Caco-2 (cell line): Measurements from ENCODE around the gene UQCR11. TPM values are rescaled to one million over a fixed set of nuclear protein-coding genes. Genes with fewer than 3 reads are reported as not detected.

Experiments
- BruUV-seq: library from RNA; stranded (reverse); fragments of 400-500 nt; replicated peaks from 2 replicates; lab custom pipeline; 2021; lab: Mats Ljungman, UMichigan
- CTCF ChIA-PET: fragments of 300-600 bp; sonication (Branson Sonifier 250); formaldehyde crosslinking; loops from one replicate; lab custom pipeline; 2022; ENCODE audit warnings: antibody characterized with exemption; lab: Charles Lee
- POLR2A ChIA-PET: fragments of 300-600 bp; sonication (Branson Sonifier 250); formaldehyde crosslinking; loops from one replicate; lab custom pipeline; 2022; ENCODE audit warnings: antibody characterized with exemption; lab: Charles Lee
- DNase-seq, 2 experiments: peaks; one replicate each; pipeline versions ENCODE4 v3.0.0 to v3.0.0-alpha.2; 2020 to 2022
- H3K27me3 ChIP-seq: replicated peaks from 2 replicates; pipeline ENCODE4 v1.6.0; 2011; ENCODE audit warnings: low read length; ENCODE audit not compliant: control insufficient read depth, insufficient read depth
- H3K36me3 ChIP-seq: 2 replicates; pipeline ENCODE4 v1.5.1; 2011; ENCODE audit warnings: low read length; ENCODE audit not compliant: control insufficient read depth, insufficient read depth
- H3K4me1 ChIP-seq: fragments of 250-450 bp; sonication (Bioruptor Pico); 2 replicates; pipeline ENCODE4 v1.5.1; 2020; ENCODE audit warnings: mild to moderate bottlenecking
- H3K4me3 ChIP-seq: 2 replicates; pipeline ENCODE4 v1.5.1; 2011; ENCODE audit warnings: low read depth, mild to moderate bottlenecking, control low read depth, low read length
- H3K9me3 ChIP-seq: fragments of 250-450 bp; sonication (Bioruptor Pico); 2 replicates; pipeline ENCODE4 v1.5.1; 2020; ENCODE audit warnings: mild to moderate bottlenecking, moderate library complexity
- H3K27ac Mint-ChIP-seq: one replicate; pipeline ENCODE4 v1.8.0; 2022; ENCODE audit warnings: mixed read lengths; ENCODE audit not compliant: unreplicated experiment
- H3K27me3 Mint-ChIP-seq: one replicate; pipeline ENCODE4 v1.8.0; 2022; ENCODE audit warnings: mixed read lengths; ENCODE audit not compliant: insufficient read depth, unreplicated experiment
- H3K36me3 Mint-ChIP-seq: one replicate; pipeline ENCODE4 v1.8.0; 2022; ENCODE audit warnings: mild to moderate bottlenecking, mixed read lengths; ENCODE audit not compliant: insufficient read depth, unreplicated experiment
- H3K4me1 Mint-ChIP-seq: one replicate; pipeline ENCODE4 v1.8.0; 2022; ENCODE audit warnings: low read depth, mixed read lengths; ENCODE audit not compliant: unreplicated experiment
- H3K4me3 Mint-ChIP-seq: one replicate; pipeline ENCODE4 v1.8.0; 2022; ENCODE audit warnings: mild to moderate bottlenecking, moderate library complexity, mixed read lengths; ENCODE audit not compliant: unreplicated experiment
- H3K9me3 Mint-ChIP-seq: one replicate; pipeline ENCODE4 v1.8.0; 2022; ENCODE audit warnings: mixed read lengths; ENCODE audit not compliant: unreplicated experiment
- CTCF ChIP-seq, 2 experiments: fragments of 200-600 bp in 1 of 2; IDR thresholded peaks; 1 replicate in 1 of 2; 2 replicates in 1 of 2; pipeline versions ENCODE4 v1.5.1 to v1.8.0; 2011 to 2022; ENCODE audit warnings: antibody characterized with exemption in 1 of 2, control low read depth in 1 of 2, inconsistent platforms in 1 of 2, low read depth in 1 of 2, low read length in 1 of 2, mild to moderate bottlenecking in 1 of 2, moderate library complexity in 1 of 2; ENCODE audit not compliant: insufficient read depth in 1 of 2, severe bottlenecking in 1 of 2, unreplicated experiment in 1 of 2
- intact Hi-C: fragments of 100-400 bp; cut with micrococcal nuclease; formaldehyde crosslinking; loops from one replicate; pipeline ENCODE4 v1.10.0; 2022; ENCODE audit not compliant: unreplicated experiment
- total RNA-seq: library from RNA; stranded (reverse); gene quantifications from 2 replicates; pipeline ENCODE4 v1.2.3, GENCODE V29; 2022

UQCR11 gene
- total RNA-seq, 1 experiment from 2014 or later = 222 TPM

DNA sequence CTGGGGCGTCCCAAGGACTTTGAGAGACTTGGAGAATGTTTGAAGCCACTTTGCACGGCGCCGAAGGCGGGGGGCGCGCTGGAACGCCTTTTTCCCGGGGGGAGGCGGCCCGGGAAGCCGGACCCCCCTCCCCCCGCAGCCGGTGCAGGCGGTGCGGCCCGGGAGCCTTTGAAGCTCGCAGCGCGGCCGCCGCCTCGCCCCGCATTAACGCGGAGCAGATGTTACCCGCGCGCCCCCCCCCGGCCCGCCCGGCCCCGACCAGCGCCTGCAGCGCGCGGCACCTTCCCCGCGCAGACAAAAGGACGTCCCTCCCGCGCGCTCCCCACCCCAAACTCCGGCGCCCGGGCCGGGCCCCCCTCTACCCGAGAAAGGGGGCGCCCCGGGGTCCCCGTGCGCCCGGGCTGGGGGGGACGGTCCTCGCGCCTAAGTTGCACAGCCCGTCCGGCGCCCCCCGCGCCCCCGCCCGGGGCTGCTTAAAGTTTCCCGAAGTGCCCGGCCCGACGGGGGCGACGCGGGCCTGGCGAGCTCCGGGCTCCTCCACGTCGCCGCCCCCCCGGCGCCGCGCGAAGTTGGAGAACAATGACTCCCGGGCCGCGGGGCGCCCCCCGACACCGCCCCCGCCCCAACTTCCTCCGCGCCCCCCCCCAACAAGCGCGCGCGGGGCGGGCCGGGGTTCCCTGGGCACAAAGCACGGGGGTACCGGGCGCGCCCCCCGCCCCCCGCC, 46.5 kb upstream of the UQCR11 start:
- intact Hi-C loops = loop anchor here (1.0 kb wide), 1 partner anchor 46 kb away; the partner anchor contains the start of gene UQCR11
- no peaks in the 10 kb centered on the region for H3K9me3 ChIP-seq
- H3K27ac Mint-ChIP-seq = peak overlapping the region; percentile 67
- peaks cover 28% of the 10 kb centered on the region for H3K36me3 Mint-ChIP-seq
- no peaks in the 10 kb centered on the region for H3K9me3 Mint-ChIP-seq
- H3K4me1 ChIP-seq = no peaks in the 10 kb centered on the region
- no TSS peak for BruUV-seq
- peak; percentile 32 to 46 for DNase-seq
- no peaks in the 10 kb centered on the region for H3K27me3 Mint-ChIP-seq
- TF ChIP-seq CTCF (IDR thresholded peaks at IDR 0.05; ENCODE audit: insufficient read depth in 1 of 2, low read depth in 1 of 2, low read length in 1 of 2, severe bottlenecking in 1 of 2, unreplicated experiment in 1 of 2) = no peak
- H3K36me3 ChIP-seq = peaks cover 3% of the 10 kb centered on the region; the same call in 1 of the 2 replicates
- H3K4me3 Mint-ChIP-seq = peak overlapping the region; percentile 76
- POLR2A ChIA-PET = no interaction called here
- CTCF ChIA-PET = no interaction called here
- H3K4me1 Mint-ChIP-seq = no peaks in the 10 kb centered on the region
- H3K4me3 ChIP-seq = peak overlapping the region; percentile 66
- no peaks in the 10 kb centered on the region for H3K27me3 ChIP-seq

DNA sequence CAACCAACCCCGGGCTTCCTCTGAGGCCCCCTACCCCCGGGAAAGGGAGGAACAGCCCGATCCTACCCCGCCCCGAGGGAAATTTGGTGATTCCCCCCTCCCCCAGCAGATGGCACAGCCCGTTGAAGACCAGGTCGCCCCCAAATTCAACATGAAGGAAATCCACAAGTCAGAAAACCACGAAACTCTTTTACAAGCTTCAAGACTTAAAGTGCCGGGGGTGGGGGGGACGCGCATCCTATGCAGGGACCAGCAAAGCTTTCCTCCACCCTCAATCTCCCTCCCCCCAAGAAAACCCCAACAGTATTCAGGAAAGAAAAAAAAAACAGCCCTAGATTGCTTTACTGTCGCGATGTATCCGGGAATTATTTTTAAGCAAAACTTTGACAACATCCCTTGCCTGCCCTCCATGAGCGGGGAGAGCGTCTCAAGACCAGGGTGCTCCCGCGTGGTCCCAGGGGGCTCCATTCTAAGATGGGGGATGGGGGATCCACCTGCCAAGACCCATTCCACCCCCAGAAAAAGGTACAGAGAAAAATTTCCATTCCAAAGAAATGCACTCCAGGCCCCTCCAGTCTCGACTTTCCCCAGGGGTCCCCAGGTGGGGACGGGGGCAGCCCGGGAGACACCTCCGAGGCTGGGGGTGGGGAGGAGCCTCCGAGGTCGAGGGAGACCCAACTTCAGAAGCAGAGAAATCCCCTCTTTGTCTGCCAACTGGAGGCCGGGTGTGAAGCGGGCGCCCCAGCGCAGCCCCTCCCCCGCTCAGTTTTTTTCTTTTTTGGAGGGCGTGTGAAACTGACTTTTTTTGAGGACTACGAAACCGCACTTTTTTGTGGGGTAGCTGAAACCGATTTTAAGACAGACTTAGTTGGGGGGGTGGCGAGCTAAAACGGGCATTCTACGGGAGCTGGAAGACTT, 45.6 kb upstream of the UQCR11 start:
- no peaks in the 10 kb centered on the region for H3K27me3 Mint-ChIP-seq
- DNase-seq = peak in 1 of 2 experiments; percentile 30
- H3K4me3 Mint-ChIP-seq = peak overlapping the region; percentile 76
- H3K9me3 Mint-ChIP-seq = no peaks in the 10 kb centered on the region
- H3K27ac Mint-ChIP-seq = peak overlapping the region; percentile 67
- intact Hi-C loops = no loop called here
- no peak for TF ChIP-seq CTCF (IDR thresholded peaks at IDR 0.05; ENCODE audit: insufficient read depth in 1 of 2, low read depth in 1 of 2, low read length in 1 of 2, severe bottlenecking in 1 of 2, unreplicated experiment in 1 of 2)
- H3K4me1 Mint-ChIP-seq = no peaks in the 10 kb centered on the region
- H3K36me3 ChIP-seq = peaks cover 3% of the 10 kb centered on the region; the same call in 1 of the 2 replicates
- H3K4me1 ChIP-seq = no peaks in the 10 kb centered on the region
- no peaks in the 10 kb centered on the region for H3K27me3 ChIP-seq
- BruUV-seq = TSS peak; percentile 42
- CTCF ChIA-PET = interaction anchor here (0.7 kb wide), 1 partner anchor 316 kb away, joined by 6 read pairs; no protein-coding TSS in a partner anchor
- POLR2A ChIA-PET = no interaction called here
- H3K4me3 ChIP-seq = peak overlapping the region; percentile 66
- H3K36me3 Mint-ChIP-seq = peaks cover 36% of the 10 kb centered on the region
- no peaks in the 10 kb centered on the region for H3K9me3 ChIP-seq
